RWPE1 (cell line): ENCODE results near the gene CTTNBP2.

Experiments
- CTCF ChIA-PET: fragments of 350-600 bp; sonication (Branson Sonifier 250); formaldehyde crosslinking; extraction: SDS; loops from one replicate; lab custom pipeline; 2021; lab: Yijun Ruan, JAX
- POLR2A ChIA-PET: fragments of 400-600 bp; formaldehyde crosslinking; extraction: SDS; loops from one replicate; lab custom pipeline; 2020; ENCODE audit warnings: antibody characterized with exemption; ENCODE audit not compliant: low non-redundant PET; lab: Yijun Ruan, JAX
- DNase-seq: peaks from one replicate; pipeline ENCODE4 v3.0.0; 2012; ENCODE audit warnings: low spot score
- H3K27ac ChIP-seq: fragments of 450-650 bp; 2 replicates; pipeline ENCODE4 v1.5.1; 2017
- TF ChIP-seq, protein P1 (sequence below): fragments of 450-650 bp; conservative IDR thresholded peaks from 2 replicates; pipeline ENCODE4 v1.5.1; 2017; ENCODE audit warnings: low read depth, mild to moderate bottlenecking

CTTNBP2 gene

DNA sequence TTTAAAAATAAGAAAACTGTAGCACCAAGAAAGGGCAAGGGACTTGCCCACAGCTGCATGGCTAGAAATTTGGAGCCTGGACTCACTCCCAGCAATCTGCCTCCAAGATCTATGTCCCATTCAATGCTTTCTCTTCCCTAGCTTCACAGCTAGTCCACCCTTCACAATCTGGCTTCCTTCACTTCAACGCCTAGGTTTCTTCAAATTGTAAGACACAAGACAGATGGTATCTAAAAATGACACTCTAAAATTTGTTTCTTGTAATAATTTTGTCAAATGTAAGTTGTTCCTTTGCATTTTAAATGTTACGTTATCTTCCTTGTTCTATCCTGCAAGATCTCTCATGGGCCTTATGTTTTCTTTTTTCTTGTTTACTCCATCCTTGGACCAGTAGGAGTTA, 48.6 kb downstream of the CTTNBP2 start:
- ChIA-PET POLR2A (interaction anchor here (0.6 kb wide), 1 partner anchor 38 kb away, joined by 3 read pairs; no protein-coding TSS in a partner anchor), CTCF (interaction anchor here (0.6 kb wide), 1 partner anchor 188 kb away, joined by 5 read pairs; no protein-coding TSS in a partner anchor)
- DNase-seq, result no peak
- TF ChIP-seq, protein P1, sequence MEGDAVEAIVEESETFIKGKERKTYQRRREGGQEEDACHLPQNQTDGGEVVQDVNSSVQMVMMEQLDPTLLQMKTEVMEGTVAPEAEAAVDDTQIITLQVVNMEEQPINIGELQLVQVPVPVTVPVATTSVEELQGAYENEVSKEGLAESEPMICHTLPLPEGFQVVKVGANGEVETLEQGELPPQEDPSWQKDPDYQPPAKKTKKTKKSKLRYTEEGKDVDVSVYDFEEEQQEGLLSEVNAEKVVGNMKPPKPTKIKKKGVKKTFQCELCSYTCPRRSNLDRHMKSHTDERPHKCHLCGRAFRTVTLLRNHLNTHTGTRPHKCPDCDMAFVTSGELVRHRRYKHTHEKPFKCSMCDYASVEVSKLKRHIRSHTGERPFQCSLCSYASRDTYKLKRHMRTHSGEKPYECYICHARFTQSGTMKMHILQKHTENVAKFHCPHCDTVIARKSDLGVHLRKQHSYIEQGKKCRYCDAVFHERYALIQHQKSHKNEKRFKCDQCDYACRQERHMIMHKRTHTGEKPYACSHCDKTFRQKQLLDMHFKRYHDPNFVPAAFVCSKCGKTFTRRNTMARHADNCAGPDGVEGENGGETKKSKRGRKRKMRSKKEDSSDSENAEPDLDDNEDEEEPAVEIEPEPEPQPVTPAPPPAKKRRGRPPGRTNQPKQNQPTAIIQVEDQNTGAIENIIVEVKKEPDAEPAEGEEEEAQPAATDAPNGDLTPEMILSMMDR, result no peak
- H3K27ac ChIP-seq, result no peak overlapping the region

DNA sequence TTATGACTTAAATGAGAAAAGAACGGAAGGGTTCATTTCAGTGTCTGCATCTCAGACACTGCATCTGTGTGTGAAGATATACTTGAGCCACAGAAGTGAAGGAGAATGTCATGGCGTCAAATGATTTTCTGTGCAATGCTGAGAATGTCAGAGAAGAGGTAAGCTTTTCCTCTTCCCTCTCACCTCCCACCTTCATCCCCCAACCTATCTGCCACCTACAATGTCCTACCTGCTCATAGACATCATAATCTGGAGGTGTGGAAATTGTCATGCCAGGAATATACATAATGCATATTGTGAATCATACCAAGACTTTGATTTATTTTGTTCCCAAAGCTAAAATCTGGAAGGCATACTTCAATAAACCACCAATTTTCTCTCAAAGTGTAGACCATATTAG, 53.7 kb downstream of the CTTNBP2 start:
- TF ChIP-seq, protein P1, result no peak
- ChIA-PET POLR2A (no interaction called here), CTCF (no interaction called here)
- no peak overlapping the region for H3K27ac ChIP-seq
- no peak for DNase-seq

DNA sequence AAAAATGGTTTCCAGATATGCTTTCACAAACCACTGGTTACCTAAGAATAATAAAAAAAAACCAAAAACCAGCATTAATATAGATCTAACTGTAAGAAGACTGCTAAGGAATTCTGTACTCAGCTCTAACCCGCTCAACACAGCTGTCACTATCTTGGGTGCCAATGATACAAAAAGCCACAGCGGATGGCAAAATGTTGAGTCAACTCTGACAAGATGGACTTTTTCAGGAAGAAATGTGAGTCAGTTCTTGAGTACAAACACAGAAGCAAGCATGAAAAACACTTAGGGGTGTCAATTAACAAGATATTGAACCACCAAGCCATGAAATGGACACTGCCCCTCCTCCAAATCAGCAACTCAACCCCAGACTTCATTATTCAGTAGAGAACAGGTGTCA, 55.0 kb downstream of the CTTNBP2 start:
- POLR2A ChIA-PET, result no interaction called here
- no peak for DNase-seq
- TF ChIP-seq, protein P1, result no peak
- H3K27ac ChIP-seq, result no peak overlapping the region
- CTCF ChIA-PET, result interaction anchor here (0.5 kb wide), 1 partner anchor 16 kb away, joined by 4 read pairs; no protein-coding TSS in a partner anchor

DNA sequence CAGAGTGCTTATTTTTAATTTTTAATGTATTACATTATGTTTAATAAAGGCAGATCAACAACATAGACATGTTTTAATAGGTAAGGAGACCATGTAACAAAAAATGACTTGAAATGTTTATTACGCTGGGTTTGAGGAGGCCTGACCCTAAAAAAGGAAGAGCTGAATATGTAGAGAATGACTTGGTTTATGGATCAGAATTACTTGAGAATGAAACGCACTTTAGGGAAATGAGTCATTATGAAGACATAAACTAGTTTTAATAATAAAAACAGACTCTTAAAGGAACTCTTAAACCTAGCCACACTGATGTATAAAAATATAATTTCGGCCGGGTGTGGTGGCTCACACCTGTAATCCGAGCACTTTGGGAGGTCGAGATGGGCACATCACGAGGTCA, 56.5 kb downstream of the CTTNBP2 start:
- H3K27ac ChIP-seq, result no peak overlapping the region
- no peak for DNase-seq
- ChIA-PET POLR2A (no interaction called here), CTCF (no interaction called here)
- TF ChIP-seq, protein P1, result no peak

DNA sequence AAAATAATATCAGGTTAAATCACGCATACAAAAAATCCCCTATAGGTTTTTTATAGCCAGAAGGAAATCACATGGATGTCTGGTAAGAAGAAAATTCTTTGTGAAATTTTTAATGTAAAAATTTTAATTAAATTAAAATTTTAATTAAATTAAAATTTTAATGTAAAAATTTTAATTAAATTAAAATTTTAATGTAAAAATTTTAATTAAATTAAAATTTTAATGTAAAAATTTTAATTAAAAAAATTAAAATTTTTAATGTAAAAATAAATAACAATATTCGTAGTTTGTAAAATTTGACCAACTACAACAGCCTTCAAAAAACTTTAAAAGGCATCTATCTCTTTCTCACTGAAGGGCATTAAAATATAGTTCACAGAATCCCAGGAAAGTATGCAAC, 61.5 kb downstream of the CTTNBP2 start:
- TF ChIP-seq, protein P1, result no peak
- no peak overlapping the region for H3K27ac ChIP-seq
- DNase-seq, result no peak
- CTCF ChIA-PET, result interaction anchor here (0.8 kb wide), 1 partner anchor 139 kb away, joined by 3 read pairs; no protein-coding TSS in a partner anchor
- POLR2A ChIA-PET, result no interaction called here

DNA sequence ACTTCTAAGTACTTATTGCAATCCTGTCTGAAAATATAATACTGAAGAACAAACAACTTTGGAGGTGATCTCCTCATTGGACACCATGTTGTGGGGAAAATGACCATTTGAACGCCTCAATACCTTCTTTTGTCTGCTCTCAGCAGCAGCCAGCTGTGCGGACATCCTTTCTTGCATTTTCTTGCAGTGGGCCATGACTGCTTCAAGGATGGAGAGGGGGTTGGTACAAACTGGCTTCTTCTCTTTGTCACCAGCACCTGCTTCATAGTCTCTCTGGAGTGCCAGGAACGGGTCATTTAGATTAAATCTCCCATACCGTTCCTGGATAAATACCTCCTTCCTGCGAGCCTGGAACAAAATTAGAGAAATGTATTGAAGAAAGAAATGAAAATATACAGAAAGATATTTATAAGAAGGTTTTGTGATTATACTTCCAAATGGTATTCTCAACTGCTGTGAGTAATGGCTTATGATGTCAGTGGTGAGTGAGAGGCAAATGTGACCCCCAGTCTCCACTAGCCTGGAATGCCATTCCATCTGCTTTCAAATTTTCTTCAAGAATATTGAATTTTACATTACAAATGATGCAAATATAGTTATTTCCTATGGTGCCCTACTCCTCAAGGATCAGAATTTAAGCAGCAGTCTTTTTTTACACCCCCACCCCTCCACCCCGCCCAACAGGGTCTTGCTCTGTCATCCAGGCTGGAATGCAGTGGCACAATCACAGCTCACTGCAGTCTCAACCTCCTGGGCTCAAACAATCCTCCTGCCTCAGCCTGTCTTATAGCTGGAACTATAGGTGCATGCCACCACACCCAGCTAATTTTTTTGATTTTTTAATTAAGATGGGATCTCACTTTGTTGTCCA, 62.4 kb downstream of the CTTNBP2 start:
- TF ChIP-seq, protein P1, result no peak
- ChIA-PET CTCF (interaction anchor here (0.8 kb wide), 1 partner anchor 140 kb away, joined by 3 read pairs; no protein-coding TSS in a partner anchor), POLR2A (no interaction called here)
- no peak overlapping the region for H3K27ac ChIP-seq
- no peak for DNase-seq
